HG02763 (cell line): Measurements from ENCODE around the gene PHACTR3.
"Not testable (repeated sequence)": the region's sequence is repeated elsewhere in the genome, so short reads cannot be mapped to it uniquely, and the experiment has no call there.

ENCODE experiments used
- ATAC-seq: cut with Tn5 transposase; IDR thresholded peaks from one replicate; pipeline ENCODE4 v1.9.1; 2021; ENCODE audit warnings: mild to moderate bottlenecking, moderate library complexity; ENCODE audit not compliant: unreplicated experiment

PHACTR3 gene

DNA sequence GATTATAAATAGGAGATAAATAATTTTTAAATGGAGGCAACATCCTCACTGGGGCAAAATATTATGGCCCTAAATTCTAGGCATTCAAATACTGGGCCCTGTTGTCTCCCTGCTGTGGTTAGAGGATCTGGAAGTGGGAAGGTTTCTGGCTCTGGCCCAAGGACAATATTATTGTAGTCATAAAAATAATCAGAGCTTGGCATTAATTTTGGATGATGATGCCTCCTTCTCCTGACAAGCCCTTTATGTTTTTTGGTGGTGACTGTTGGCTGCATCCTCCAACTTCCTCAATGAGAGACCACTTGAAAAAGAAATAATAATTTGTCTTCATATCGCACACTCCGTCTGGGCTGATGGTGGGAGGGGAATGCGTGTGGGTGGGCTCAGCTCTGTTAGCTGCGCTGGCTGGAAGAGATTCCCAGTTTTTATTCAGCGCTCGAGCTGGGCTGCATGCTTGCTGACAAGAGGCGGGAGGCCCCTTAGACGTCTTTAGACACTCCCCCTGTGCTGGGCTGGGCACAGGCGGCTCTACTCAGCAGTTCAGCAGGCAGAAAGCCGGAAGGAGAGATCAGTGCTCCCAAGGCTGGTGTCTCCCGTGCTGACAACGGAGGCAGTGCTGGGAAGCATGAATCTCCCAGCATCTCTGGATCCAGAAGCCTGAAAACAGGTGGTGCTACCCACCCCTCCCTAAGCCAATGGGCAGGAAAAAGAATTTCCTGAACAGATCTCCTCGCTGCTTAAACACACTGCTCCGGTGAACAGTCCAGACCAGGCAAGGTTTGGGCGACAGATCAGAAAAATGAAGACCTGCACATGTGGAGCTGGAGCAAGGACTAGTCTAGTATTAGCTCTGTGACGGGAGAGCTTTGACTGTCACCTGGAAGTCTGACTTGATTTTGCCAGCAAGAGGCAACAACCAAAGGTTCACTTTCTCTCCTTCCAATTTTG is 231.4 kb downstream of the PHACTR3 start:
- ATAC-seq: no peak

DNA sequence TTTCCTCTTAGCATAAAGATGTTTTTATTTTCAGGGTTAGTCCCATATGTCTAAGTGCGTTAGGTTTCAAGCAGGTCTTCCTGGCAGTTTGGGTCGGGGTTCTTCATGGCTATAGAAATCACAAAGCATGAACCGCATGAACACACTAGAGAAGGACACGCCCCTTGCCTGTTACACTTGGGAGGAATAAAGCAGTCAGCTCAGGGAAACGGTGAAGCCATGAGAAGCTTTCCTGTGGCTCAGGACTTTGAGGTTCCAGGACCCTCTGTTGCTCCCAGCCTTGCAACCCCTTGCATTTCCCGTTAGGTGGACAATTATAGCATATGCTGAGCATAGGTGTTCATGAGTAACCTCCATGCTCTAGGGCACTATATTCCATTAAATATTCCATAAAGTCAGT is 232.4 kb downstream of the PHACTR3 start:
- no peak for ATAC-seq

DNA sequence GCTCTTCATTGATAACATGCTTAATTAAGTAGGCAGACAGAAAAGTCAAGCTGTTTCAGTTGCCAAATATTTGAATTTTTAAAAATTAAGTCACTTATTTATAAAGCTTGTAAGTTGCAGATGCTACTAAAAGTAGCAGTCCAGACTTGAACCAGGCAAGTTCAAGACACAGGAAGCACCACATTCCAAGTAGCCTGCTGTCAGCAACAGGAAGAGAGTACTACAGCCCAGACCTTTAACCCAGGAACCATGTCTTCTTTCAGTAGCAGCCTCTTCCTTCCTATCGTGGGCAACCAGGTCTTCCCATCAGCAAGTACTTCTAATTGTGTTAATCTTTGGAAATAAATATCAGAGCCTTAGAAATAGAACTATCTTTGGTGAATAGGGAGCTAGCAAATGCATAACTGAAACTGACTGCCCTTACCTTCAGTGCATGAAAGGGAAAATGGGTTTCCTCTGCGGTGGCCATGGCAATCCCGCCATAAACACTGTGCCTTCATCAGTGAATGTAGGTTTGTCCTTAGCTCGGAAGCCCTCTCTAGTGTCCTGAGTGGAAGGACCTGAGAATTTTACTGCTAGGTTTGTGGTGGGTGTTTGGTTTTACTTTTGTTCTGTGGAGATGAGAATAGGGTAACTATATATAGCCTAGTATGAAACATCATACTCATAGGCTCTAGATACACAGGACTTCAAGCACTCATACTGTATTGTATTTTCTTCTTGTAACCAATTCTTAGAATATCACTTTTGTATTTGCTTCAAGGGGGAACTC is 233.5 kb downstream of the PHACTR3 start:
- ATAC-seq: peak; percentile 76

DNA sequence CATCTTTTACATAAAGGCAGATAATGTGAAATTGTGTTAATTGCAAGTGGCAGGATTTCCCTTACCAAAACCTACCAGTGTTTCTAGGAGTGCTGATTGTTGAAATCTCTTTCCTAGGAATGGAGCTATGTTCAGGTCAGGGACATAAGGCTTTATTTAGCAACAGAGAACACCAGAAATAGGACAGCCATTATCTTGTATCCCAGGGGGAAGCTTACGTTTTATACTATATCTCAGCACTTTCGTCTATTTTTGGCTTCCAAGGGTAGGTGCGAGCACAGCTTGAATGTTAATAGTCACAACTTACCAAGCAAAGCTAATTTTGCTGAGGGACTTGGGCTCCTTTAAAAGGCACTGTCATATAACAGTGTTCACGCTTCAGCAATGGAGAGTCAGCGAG is 235.1 kb downstream of the PHACTR3 start:
- no peak for ATAC-seq

DNA sequence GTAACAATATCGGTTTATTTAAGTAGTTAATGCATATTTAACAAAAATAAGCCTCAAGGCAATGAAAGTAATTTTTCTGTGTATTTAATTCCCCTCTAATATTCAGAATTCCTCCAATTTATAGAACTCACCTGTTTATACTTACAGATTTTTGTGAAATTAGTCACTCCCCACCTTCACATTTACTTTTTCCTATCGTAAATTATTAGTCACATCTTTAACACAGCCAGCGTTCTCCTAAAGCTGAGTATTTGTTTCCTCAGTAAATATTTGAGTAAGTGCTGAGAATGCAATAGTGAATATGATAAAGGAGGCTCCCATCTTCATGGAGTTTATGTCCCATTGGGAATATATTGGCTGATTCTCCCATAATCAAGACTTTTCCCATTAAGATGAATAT is 241.1 kb downstream of the PHACTR3 start:
- no peak for ATAC-seq

DNA sequence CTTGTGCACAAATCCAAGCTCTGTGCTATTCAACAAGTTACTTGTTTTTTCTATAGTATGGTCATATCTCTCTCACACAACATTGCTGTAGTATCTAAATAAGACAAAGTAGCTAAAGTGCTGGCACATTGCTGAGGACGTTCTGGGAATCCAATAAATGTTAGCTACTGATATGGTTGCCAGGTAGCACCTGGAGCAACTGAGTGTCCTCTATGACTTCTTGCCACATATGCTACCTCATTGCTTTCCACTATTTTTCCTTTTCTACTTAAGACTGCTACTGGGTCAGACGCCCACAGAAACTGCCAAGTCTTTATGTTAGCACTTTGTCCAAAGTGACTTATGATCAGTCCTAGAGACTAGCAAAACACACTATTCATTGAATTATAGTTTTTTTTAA is 243.8 kb downstream of the PHACTR3 start:
- no peak for ATAC-seq

DNA sequence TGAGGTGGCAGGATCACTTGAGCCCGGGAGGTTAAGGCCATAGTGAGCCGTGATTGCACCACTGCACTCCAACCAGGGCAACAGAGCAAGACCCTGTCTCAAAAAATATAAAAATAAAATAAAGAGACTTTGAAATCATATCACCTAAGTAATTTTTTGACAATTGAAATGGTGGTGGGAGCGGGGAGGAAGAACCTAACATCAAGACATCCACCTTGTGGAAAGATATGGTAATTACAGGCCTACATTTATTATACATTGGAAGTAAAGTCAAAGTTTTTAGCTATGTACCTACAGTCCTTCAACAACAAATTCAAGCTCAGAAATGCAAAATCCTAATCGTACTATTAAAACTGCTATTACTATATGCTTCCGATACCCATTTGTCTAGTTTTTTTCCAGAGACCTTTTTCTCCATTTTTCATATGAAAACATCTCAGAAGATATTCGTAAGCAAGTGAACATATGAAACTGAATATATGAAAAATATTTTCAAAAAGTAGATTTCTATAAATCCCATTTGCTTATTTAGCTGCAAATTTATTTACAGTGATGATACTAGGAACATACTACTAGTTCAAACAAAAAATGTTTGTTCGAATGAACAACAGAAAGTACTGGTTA is 245.8 kb downstream of the PHACTR3 start:
- ATAC-seq: peak; percentile 47

DNA sequence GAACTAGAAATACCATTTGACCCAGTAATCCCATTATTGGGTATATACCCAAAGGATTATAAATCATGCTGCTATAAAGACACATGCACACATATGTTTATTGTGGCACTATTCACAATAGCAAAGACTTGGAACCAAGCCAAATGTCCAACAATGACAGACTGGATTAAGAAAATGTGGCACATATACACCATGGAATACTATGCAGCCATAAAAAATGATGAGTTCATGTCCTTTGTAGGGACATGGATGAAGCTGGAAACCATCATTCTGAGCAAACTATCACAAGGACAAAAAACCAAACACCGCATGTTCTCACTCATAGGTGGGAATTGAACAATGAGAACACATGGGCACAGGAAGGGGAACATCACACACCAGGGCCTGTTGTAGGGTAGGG is 252.2 kb downstream of the PHACTR3 start:
- ATAC-seq: not testable (repeated sequence)

DNA sequence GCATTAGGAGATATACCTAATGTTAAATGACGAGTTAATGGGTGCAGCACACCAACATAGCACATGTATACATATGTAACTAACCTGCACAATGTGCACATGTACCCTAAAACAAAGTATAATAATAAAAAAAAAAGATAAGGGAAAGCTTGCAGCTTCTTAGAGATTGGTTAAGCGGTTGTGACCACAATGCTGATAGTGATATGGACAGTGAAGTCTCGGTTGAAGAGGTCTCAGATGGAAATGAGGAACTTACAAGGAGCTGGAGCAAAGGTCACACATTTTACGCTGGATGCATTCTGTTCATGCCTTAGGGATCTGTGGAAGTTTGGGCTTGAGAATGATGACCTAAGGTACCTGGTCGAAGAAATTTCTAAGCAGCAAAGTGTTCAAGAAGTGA is 252.6 kb downstream of the PHACTR3 start:
- not testable (repeated sequence) for ATAC-seq

DNA sequence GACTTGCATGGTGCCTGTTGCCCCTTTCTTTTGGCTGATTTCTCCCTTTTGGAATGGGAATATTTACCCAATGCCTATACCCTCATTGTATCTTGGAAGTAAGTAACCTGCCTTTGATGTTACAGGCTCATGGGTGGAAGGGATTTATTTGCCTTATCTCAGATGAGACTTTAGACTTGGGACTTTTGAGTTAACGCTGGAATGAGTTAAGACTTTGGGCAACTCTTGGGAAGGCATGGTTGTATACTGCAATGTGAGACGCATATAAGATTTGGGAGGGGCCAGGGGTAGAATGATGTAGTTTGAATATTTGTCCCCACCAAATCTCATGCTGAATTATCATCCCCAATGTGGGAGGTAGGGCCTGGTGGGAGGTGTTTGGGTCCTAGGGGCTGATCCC is 253.6 kb downstream of the PHACTR3 start:
- ATAC-seq: no peak

DNA sequence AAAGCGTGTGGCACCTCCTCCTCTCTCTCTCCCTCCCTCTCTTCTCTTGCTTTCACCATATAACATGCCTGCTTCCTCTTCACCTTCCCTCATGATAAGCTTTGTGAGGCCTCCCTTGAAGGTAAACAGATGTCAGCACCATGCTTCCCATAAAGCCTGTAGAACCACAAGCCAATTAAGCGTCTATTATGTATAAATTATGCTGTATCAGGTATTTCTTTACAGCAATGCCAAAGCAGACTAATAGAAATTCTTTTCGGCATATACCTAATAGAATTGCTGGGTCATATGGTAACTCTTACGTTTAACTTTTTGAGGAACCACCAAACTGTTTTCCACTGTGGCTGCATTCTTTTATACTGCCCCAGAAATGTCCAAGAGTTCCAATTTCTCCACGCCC is 254.1 kb downstream of the PHACTR3 start:
- ATAC-seq: no peak

DNA sequence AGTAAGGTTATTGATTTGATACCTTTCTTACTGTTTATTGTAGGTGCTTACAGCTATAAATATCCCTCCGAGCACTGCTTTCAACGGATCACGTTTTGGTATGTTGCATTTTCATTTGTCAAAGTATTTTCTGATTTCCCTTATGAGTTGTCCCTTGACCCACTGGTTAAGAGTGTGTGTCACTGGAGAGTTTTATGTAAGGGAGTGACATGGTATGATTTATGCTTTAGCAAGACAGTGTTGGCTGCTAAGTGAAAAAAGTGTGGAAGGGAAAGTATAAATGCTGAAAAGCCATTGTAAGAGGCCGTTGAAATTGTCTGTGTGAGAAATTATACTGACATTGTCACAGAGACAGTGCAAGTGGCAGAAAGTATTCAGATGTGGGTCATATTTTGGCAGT is 257.1 kb downstream of the PHACTR3 start:
- ATAC-seq: no peak

DNA sequence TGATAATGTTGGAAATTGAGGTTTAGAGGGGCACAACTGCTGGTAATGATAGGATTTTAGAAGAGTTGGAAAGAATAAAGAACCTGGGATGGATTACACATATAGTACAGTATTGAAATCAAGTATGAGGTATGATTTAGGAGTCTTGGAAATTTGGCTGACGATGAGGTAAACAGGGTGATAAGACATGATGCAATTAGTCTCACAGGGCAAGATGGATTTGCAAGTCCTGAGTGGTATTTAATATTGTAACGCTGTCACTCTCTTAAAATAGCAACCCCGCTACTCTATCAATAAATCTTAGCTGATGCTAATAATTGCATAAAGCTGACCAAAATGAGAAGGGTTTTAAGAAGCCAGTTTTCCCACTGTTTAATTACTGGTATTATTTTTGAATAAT is 258.7 kb downstream of the PHACTR3 start:
- ATAC-seq: no peak

DNA sequence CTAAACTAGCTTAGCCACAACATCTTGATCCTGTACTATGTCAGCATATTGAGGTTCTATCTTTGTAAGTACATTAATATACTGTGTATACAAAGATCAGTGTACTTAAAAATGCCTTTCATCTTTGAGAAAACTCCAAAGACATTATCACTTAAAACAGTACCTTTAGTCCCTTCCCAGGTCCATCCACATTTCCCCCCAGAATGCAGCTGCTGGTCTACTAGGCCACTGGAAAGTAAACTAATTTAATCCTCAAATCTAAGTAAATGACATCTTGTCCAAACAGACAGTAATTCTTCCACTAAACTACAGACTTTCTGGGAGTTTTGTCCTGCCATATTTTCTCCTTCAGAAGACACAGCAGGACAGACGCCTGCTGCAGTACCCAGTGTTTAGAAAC is 260.4 kb downstream of the PHACTR3 start:
- no peak for ATAC-seq

DNA sequence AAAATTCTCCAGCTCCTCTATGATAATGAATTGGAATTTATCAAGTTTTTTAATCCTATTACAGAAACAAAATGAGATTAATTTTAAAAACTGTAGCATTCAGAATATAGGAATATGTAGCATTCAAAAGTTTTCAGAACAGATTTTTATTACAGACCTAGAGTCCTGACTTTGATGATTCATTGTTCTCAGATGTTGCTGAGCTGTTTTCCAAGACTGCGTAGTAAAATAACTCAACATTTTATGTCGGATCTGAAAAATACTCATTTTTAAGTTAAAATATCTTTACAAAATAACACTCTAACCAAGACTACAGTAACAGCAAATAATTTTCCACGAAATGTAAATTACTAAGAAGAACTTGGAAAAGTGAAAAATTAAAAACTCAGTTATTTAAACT is 262.0 kb downstream of the PHACTR3 start:
- ATAC-seq: no peak

DNA sequence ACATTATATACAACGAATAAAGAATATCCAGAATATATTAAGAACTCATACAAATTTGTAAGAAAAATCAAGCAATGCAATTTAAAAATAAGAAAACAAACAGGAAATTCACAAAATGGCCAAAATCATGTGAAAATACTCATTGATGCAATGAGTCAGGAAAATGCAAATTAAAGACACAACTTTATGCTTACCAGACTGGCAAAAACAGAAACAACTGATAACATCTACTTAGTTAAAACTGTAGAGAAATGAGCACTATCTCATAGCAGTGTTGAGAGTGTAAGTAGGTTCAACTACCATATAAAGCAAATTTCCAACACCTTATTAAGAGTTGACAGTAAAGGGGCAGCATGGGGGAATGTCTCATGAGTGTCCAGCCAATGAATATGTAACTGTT is 266.8 kb downstream of the PHACTR3 start:
- ATAC-seq: no peak

DNA sequence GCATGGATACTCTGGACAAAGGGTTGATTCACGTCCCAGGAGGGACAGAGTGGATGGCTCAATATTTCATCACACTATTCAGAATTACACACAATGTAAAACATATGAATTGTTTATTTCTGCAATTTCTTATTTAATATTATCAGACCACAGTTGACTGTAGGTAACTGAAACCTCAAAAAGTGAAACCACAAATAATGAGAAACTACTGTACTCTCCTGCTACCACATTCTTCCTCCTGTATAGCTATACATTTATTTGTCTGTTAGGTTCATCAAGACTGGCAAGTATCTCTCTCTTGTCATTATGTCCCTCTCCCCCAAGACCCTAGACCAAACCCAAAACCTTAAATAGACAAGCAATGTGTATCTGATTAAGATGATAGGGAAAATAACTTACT is 269.1 kb downstream of the PHACTR3 start:
- ATAC-seq: no peak

DNA sequence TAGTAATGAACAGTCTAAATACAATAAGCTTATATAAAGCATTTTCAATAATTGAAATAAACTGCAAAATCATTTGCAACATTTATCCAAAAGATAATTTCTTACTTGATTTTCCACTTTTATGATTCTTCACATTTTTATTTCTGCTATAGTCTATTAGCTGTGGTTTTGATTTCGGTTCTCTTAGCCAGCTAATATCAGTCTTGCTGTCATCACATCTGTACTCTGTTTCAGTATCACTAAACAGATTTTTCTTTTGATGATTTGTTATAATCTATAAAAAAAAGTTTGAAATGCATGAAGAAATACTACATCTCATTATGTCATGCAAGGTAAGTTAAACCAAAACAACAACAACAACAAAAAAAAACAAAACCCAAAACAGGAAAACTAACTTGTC is 275.9 kb downstream of the PHACTR3 start:
- ATAC-seq: no peak

DNA sequence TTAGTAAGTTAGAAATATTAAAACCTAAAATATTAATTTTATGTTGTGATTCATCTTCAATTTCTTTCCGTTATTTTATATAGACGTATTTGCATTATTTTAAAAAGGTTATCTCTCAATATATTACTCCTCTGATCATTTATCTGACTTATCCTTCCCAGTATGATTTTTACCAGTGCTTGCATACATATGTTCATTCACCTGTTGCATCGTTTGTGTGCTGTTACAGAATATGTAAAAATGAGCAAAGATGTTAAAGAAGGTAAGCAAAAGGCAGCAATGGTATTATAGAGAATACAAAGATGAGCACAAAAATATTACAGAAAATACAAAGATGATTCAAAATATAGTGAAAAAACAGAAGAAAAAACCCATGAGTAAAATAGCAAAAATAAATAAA is 280.2 kb downstream of the PHACTR3 start:
- no peak for ATAC-seq

DNA sequence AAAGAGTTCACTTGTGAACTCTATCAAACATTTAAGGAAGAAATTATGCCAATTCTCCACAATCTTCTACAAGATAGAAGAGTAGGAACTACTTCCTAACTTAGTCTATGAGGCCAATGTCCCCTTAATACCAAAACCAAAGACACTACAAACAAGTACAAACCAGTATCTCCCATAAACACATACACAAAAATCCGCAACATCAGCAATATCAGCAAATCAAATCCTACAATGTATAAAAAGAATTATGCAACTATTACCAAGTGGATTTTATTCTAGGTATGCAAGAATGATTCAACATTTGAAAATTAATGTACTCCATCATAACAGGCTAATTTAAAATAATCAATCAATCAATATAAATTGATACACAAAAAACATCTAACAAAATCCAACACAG is 283.7 kb downstream of the PHACTR3 start:
- no peak for ATAC-seq

DNA sequence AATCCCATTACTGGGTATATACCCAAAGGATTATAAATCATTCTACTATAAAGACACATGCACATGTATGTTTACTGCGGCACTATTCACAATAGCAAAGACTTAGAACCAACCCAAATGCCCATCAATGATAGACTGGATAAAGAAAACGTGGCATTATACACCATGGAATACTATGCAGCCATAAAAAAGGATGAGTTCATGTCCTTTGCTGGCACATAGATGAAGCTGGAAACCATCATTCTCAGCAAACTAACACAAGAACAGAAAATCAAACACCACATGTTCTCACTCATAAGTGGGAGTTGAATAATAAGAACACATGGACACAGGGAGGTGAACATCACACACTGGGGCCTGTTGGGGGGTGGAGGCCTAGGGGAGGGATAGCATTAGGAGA is 285.7 kb downstream of the PHACTR3 start:
- not testable (repeated sequence) for ATAC-seq

DNA sequence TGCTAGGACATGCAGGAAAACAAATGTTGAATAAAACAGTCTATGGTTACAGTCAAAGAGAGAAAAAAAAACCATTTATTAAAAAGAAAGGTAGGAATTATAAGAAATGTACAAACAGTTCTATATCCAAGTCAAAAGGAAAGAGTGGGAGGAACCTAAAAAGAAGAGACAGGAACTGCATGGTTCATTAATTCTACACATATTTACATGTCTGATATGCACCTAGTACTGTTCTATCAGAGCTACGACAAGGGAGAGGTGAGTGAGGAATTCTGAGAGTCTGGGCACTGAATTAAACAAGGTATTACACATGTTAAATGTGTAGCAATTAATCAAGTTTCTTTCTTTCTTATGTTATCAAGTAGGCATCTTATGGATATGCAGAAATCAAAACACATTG is 287.2 kb downstream of the PHACTR3 start:
- ATAC-seq: no peak
